ENCODE measurements around the gene RHCG. TPM values are rescaled to one million over a fixed set of nuclear protein-coding genes. Genes with fewer than 3 reads are reported as not detected.

The RHCG gene
- total RNA-seq, 2 donors from 2014 or later: not detected

GRCh38 chr15:89539027-89539426, 42.6 kb upstream of the RHCG start:
- WGBS, 2 experiments (ENCODE audit: insufficient coverage in 1 of 2, insufficient read length in 1 of 2): 73 to 87% methylated on average over 2 of the region's 2 CpGs
- no peak overlapping the region for H3K4me3 Mint-ChIP-seq

GRCh38 chr15:89533861-89534544, 37.6 kb upstream of the RHCG start:
- Histone ChIP-seq H3K27me3 (ENCODE audit: control insufficient read depth, insufficient read depth, low read length, poor library complexity, severe bottlenecking) (no peaks in the 10 kb centered on the region), H3K4me3 (ENCODE audit: low read length) (no peak overlapping the region), H3K27ac (ENCODE audit: low read depth, low read length) (no peak overlapping the region), H3K36me3 (ENCODE audit: control insufficient read depth, insufficient read depth, low read length) (no peaks in the 10 kb centered on the region), H3K4me1 (ENCODE audit: control insufficient read depth, insufficient read depth, low read length) (no peaks in the 10 kb centered on the region), H3K9me3 (ENCODE audit: control insufficient read depth, low read length) (peaks cover 21% of the 10 kb centered on the region), H3K9ac (ENCODE audit: extremely low read depth, low read length, poor library complexity, severe bottlenecking) (no peak overlapping the region)
- Mint-ChIP-seq H3K27me3 (ENCODE audit: insufficient read depth) (peaks cover 14% of the 10 kb centered on the region), H3K4me1 (peaks cover 5% of the 10 kb centered on the region), H3K27ac (no peak overlapping the region), H3K4me3 (no peak overlapping the region), H3K36me3 (ENCODE audit: low read depth) (no peaks in the 10 kb centered on the region), H3K9me3 (peaks cover 18% of the 10 kb centered on the region)
- no peak for TF ChIP-seq CTCF (conservative IDR thresholded peaks at IDR 0.05)
- WGBS, 2 experiments (ENCODE audit: insufficient coverage in 1 of 2, insufficient read length in 1 of 2): 90 to 97% methylated on average over 2 to 4 of the region's 4 CpGs
- DNase-seq: no peak

More at GRCh38 chr15:89539027-89539426, 42.6 kb upstream of the RHCG start:
- Histone ChIP-seq H3K27me3 (ENCODE audit: control insufficient read depth, insufficient read depth, low read length, poor library complexity, severe bottlenecking) (no peaks in the 10 kb centered on the region), H3K27ac (ENCODE audit: low read depth, low read length) (no peak overlapping the region), H3K4me3 (ENCODE audit: low read length) (no peak overlapping the region), H3K4me1 (ENCODE audit: control insufficient read depth, insufficient read depth, low read length) (no peaks in the 10 kb centered on the region), H3K9me3 (ENCODE audit: control insufficient read depth, low read length) (peaks cover 21% of the 10 kb centered on the region), H3K36me3 (ENCODE audit: control insufficient read depth, insufficient read depth, low read length) (no peaks in the 10 kb centered on the region), H3K9ac (ENCODE audit: extremely low read depth, low read length, poor library complexity, severe bottlenecking) (no peak overlapping the region)
- H3K27me3 Mint-ChIP-seq (ENCODE audit: insufficient read depth): peaks cover 24% of the 10 kb centered on the region
- H3K36me3 Mint-ChIP-seq (ENCODE audit: low read depth): no peaks in the 10 kb centered on the region
- no peak for TF ChIP-seq CTCF (conservative IDR thresholded peaks at IDR 0.05)
- H3K9me3 Mint-ChIP-seq: peaks cover 16% of the 10 kb centered on the region
- no peaks in the 10 kb centered on the region for H3K4me1 Mint-ChIP-seq
- H3K27ac Mint-ChIP-seq: no peak overlapping the region
- DNase-seq: no peak

GRCh38 chr15:89531796-89532537, 35.6 kb upstream of the RHCG start:
- no peak for DNase-seq
- TF ChIP-seq CTCF (conservative IDR thresholded peaks at IDR 0.05): no peak
- H3K4me1 ChIP-seq (ENCODE audit: control insufficient read depth, insufficient read depth, low read length): no peaks in the 10 kb centered on the region
- H3K27ac ChIP-seq (ENCODE audit: low read depth, low read length): no peak overlapping the region
- Mint-ChIP-seq H3K27me3 (ENCODE audit: insufficient read depth) (peaks cover 11% of the 10 kb centered on the region), H3K4me1 (peaks cover 5% of the 10 kb centered on the region), H3K4me3 (no peak overlapping the region), H3K27ac (no peak overlapping the region), H3K9me3 (peaks cover 6% of the 10 kb centered on the region), H3K36me3 (ENCODE audit: low read depth) (no peaks in the 10 kb centered on the region)
- no peak overlapping the region for H3K4me3 ChIP-seq (ENCODE audit: low read length)
- WGBS, 2 experiments (ENCODE audit: insufficient coverage in 1 of 2, insufficient read length in 1 of 2): 85 to 87% methylated on average over 4 to 6 of the region's 6 CpGs
- no peaks in the 10 kb centered on the region for H3K36me3 ChIP-seq (ENCODE audit: control insufficient read depth, insufficient read depth, low read length)
- no peak overlapping the region for H3K9ac ChIP-seq (ENCODE audit: extremely low read depth, low read length, poor library complexity, severe bottlenecking)
- no peaks in the 10 kb centered on the region for H3K27me3 ChIP-seq (ENCODE audit: control insufficient read depth, insufficient read depth, low read length, poor library complexity, severe bottlenecking)
- peaks cover 10% of the 10 kb centered on the region for H3K9me3 ChIP-seq (ENCODE audit: control insufficient read depth, low read length)

All from endodermal cell (in vitro differentiated cells).